ENCODE data around the gene FSCN2.
"Not testable (repeated sequence)": the region's sequence is repeated elsewhere in the genome, so short reads cannot be mapped to it uniquely, and the experiment has no call there.

Gene FSCN2

DNA sequence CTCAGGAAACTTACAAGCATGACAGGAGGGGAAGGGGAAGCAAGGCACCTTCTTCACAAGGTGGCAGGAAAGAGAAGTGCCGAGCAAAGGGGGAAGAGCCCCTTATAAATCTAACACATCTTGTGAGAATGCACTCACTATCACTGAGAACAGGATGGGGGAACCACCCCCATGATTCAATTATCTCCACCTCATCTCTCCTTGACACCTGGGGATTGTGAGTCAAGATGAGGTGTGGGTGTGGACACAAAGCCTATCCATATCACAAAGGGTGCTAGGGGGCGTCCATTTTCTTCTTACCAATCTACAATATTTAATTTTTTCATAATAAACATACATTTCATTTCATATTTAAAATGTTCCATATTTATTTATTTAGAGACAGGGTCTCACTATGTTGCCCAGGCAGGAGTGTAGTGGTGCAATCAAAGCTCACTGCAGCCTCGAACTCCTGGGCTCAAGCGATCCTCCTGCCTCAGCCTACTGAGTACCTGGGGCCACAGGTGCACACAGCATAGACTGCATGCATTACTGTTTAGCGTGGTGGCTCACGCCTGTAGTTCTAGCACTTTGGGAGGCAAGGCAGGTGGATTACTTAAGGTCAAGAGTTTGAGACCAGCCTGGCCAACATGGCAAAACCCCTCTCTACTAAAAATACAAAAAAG lies 50.5 kb downstream of the FSCN2 start:
- no peak for DNase-seq (ENCODE audit: low read depth in 2 of 2)

DNA sequence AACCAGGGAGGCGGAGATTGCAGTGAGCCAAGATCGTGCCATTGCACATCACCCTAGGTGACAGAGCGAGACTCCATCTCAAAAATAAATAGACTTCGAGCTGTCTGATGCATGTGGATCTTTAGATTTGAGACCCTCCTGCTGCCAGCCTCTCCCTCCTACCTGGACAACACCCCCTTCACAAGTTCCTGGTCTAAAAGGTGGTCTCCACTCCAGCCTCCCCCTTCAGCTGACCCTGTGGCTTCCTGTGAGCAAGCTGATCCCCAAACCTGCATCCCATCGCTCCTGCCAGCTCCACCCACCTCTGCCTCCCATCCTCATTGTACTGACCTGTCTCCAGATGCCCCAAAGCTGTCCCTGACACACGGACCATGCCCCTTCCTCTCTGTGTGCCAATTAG lies 51.1 kb downstream of the FSCN2 start:
- no peak for DNase-seq (ENCODE audit: low read depth in 2 of 2)

DNA sequence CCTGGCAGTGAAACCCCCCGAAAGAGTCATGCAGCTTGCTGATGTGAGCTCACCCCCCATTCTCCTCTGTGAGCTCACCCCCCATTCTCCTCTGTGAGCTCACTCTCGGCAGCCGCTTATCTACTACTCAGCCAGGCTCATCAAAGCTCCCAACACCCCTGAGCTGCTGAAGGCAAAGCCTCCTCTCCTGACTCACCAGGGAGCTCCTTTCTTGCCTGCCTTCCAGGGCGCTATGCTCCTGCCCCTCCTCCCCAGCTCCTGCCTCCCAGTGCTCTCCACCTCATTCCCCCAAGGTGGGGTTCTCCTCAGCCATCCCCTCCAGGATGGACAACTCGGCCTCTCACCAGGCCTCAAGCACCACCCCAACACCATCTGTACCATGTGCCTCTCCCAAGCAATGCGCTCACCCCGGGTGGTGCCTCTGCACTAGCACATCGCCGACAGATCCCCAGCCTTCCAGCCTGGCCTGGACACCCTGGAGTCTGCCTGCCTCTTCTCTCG lies 51.7 kb downstream of the FSCN2 start:
- no peak for DNase-seq (ENCODE audit: low read depth in 2 of 2)

DNA sequence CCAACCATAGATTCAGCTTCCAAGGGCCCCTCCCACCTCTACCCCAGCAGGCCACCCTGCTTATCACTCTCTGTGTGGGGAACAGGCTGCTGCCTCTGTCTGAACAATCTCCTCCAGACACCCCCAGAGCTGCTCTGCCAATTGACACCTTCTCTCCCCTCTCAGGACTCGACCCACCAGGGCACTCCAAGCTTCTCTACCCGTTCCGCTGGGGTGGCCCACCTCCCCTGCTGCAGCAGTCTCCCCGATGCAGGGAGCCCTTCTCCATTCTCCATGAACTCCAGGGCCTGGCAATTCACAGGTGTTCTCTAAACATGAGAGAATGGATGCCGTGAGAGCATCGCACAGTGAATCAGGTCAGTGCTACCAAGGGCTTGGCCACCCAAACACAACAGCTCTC lies 52.3 kb downstream of the FSCN2 start:
- DNase-seq (ENCODE audit: low read depth in 2 of 2) = no peak

DNA sequence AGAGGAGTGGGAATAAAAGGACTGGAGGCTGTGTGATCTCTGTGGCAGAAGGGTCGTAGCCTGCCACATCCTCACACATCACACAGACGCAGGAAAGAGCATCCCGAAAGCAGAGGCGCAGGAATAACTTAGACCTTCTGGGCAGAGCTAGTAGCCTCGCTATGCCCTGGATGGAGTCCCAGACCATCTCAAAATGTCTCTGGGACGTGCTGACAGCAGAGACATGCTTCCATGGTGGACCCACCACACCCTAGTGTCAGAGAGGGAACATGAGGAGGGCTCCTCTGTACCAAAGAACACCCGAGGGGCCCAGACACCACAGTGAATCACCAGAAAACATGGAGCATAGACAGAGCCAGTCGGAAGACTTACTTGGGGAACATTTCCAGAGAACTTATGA lies 53.6 kb downstream of the FSCN2 start:
- DNase-seq (ENCODE audit: low read depth in 2 of 2) = no peak

DNA sequence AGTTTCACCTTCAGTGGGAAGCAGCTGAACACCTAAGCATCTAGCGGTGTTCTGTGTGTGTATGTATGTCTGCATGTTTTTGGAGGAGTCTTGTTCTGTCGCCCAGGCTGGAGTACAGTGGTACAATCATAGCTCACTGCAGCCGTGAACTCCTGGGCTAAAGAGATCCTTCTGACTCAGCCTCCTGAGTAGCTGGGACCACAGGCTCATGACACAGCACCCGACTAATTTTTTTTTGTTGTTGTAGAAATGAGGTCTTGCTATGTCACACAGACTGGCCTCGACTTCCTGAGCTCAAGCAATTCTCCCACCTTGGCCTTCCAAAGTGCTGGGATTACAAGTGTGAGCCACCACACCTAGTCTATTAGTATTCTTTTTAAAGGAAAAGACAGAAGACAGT lies 54.2 kb downstream of the FSCN2 start:
- DNase-seq (ENCODE audit: low read depth in 2 of 2) = no peak

DNA sequence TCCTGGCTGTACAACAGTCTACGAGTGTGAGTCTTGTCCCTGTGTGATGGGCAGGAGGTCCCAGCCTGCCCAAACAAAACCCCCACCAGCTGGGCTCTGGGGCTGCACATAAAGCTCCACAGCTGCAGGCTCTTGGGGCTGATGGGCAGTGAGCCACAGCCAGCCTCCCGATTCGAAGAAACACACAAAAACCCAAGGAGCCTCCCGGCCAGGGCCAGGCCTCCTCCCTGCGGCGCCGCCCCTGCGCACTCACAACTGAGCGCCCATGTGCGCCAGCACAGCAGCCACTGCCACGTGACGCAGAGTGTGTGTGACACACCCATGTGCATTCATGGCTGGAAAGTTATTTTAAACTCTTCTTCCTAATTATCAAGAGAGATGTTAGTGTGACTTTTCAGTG lies 54.6 kb downstream of the FSCN2 start:
- no peak for DNase-seq (ENCODE audit: low read depth in 2 of 2)

DNA sequence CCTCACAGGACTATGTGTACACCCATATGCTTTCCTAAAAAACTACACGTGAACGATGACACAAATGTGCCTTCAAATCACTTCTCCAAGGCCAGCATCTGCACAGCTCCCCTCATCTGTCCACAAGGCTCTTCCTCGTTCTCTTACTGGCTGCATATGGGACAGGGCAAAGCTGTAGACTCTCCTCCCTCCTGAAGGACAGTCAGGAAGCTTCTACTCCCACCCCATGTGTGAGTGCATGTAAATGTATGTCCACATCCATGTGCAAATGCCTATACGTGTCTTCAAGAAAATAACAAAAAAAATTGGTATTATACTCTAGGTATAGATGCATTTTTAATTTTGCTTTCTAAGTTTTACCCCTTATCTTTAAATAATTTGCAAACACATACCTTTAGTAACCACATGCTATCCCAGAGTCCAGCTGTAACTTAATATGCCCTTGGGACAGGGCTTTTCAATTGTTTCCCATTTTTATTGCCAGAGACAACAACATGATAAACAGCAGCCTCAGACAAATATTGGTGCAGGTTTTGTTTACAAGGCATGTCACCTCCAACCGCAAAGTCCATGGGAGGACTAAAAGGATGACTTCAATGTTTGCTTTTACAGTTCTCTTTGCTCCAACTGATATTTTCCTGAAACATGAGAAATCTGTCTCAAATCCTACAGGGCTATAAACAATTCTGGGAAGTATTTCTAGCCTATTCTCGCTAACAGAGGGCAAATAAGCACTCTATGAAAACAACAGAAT lies 55.6 kb downstream of the FSCN2 start:
- no peak for DNase-seq (ENCODE audit: low read depth in 2 of 2)

DNA sequence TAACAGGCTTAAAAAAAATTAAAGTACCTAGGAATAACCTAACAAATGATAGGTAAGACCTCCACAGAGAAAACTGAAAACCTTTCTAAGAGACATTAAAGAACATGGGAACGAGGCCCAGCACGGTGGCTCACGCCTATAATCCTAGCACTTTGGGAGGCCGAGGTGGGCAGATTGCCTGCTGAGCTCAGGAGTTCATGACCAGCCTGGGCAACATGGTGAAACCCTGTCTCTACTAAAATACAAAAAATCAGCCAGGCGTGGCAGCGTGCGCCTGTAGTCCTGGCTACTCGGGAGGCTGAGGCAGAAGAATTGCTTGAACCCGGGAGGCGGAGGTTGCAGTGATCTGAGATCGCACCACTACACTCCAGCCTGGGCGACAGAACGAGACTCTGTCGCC lies 56.6 kb downstream of the FSCN2 start:
- not testable (repeated sequence) for DNase-seq (ENCODE audit: low read depth in 2 of 2)

DNA sequence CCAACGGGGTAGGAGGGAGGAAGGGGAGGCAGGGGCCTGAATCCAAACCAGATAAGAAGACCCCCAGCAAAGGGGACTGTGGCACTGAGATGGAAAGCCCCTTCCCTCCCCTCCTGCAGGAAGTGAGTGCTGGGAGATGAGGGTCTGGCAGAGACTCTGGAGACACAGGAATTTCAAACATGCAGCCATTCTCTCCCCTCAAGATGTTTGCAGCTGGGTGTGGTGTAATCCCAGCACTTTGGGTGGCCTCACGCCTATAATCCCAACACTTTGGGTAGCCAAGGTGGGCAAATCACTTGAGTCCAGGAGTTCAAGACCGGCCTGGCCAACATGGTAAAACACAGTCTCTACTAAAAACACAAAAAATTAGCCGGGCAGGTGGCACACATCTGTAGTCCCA lies 57.9 kb downstream of the FSCN2 start:
- DNase-seq (ENCODE audit: low read depth in 2 of 2) = no peak

Measured in activated CD8-positive, alpha-beta memory T cell treated with anti-CD3 and anti-CD28 coated beads for 4 hours (primary cell).